OCI-LY7 (cell line): ENCODE data around the gene LRRC46.

Experiments
- EZH2phosphoT487 ChIP-seq: fragments of 200-600 bp; sonication (generic); IDR thresholded peaks from 2 replicates; pipeline ENCODE4 v1.6.1; 2018; ENCODE audit warnings: low read depth, borderline replicate concordance, mild to moderate bottlenecking, mixed run types, antibody characterized with exemption, low read length, moderate library complexity, mixed read lengths
- TF ChIP-seq, protein P1 (sequence below): fragments of 200-600 bp; sonication (generic); conservative IDR thresholded peaks from 2 replicates; pipeline ENCODE4 v1.5.1; 2014; ENCODE audit warnings: mild to moderate bottlenecking, antibody characterized with exemption, low read length, moderate library complexity, mixed read lengths

DNA sequence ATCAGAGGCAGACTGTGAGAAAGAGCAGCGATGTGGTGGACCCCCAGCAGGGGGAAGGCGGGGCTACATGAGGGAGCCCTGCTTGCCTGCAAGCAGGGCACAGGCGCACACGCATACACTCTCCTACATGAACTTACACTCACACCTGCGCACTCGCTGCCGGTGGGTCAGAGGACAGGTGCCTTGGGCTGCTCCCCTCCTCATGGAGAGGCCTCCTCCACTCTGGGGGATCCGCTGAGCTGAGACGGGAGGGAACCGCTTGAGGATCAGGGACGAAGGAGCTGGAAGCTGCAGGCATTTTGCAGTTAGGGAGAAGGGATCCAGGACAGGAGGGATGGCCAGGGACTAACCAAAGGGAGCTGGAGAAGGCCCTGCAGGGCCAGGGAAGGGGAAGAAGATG lies 24.0 kb upstream of the LRRC46 start:
- TF ChIP-seq, protein P1, sequence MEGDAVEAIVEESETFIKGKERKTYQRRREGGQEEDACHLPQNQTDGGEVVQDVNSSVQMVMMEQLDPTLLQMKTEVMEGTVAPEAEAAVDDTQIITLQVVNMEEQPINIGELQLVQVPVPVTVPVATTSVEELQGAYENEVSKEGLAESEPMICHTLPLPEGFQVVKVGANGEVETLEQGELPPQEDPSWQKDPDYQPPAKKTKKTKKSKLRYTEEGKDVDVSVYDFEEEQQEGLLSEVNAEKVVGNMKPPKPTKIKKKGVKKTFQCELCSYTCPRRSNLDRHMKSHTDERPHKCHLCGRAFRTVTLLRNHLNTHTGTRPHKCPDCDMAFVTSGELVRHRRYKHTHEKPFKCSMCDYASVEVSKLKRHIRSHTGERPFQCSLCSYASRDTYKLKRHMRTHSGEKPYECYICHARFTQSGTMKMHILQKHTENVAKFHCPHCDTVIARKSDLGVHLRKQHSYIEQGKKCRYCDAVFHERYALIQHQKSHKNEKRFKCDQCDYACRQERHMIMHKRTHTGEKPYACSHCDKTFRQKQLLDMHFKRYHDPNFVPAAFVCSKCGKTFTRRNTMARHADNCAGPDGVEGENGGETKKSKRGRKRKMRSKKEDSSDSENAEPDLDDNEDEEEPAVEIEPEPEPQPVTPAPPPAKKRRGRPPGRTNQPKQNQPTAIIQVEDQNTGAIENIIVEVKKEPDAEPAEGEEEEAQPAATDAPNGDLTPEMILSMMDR: no peak
- TF ChIP-seq EZH2phosphoT487: no peak
